DOHH2 (cell line): ENCODE measurements around the gene S100PBP.

ENCODE experiments used
- EZH2phosphoT487 ChIP-seq: fragments of 200-600 bp; sonication (generic); IDR thresholded peaks from 2 replicates; pipeline ENCODE4 v1.6.1; 2017; ENCODE audit warnings: borderline replicate concordance, mild to moderate bottlenecking, antibody characterized with exemption, low read length, moderate library complexity, mixed read lengths
- TF ChIP-seq, protein P1 (sequence below): fragments of 200-600 bp; sonication (generic); IDR thresholded peaks from one replicate; pipeline ENCODE4 v1.5.1; 2014; ENCODE audit warnings: antibody characterized with exemption, mild to moderate bottlenecking, low read depth, low read length; ENCODE audit not compliant: poor library complexity, severe bottlenecking

DNA sequence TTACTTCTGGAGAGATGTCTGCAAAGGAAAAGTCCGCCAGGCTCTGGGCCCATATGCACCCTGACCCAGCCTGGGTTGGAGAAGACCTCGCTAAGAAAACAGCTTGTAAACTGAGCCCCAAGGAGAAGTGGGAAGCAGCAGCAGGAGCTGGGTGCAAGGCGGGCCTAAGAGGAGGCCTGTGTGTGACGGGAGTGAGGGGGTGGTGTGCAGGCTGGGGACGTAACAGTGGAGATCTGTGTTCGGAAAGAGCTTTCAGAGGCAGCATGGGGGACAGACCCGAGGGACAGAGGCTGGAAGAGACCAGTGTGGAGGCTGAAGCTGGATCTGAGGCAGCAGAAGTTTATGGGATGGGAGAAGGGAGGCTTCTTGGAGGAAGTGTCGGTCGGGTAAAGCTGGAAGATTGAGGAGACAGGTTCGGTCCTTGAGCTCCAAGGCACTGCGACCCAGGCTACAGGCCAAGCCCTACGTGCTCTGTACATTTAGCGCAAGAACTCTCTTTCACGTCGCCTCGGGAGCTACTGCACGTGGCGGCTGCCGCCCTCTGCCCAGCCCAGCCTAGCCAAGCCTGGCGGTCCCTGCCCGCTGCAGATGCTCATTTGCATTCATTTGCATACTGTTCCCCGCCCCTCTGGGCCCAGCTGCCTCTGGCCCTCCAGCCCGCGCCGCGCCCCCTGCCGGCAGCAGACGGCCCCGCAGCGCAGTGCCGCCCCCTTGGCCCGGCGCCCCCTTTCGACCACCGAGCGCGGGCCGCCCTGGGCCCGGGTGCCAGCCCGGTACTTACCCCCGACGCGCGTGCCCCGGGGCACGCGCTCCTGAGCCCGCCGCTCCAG lies 75.1 kb downstream of the S100PBP start:
- TF ChIP-seq, protein P1, sequence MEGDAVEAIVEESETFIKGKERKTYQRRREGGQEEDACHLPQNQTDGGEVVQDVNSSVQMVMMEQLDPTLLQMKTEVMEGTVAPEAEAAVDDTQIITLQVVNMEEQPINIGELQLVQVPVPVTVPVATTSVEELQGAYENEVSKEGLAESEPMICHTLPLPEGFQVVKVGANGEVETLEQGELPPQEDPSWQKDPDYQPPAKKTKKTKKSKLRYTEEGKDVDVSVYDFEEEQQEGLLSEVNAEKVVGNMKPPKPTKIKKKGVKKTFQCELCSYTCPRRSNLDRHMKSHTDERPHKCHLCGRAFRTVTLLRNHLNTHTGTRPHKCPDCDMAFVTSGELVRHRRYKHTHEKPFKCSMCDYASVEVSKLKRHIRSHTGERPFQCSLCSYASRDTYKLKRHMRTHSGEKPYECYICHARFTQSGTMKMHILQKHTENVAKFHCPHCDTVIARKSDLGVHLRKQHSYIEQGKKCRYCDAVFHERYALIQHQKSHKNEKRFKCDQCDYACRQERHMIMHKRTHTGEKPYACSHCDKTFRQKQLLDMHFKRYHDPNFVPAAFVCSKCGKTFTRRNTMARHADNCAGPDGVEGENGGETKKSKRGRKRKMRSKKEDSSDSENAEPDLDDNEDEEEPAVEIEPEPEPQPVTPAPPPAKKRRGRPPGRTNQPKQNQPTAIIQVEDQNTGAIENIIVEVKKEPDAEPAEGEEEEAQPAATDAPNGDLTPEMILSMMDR, result no peak
- no peak for TF ChIP-seq EZH2phosphoT487
